Measurements from ENCODE around the gene TRMT2A. TPM values are rescaled to one million over a fixed set of nuclear protein-coding genes. Genes with fewer than 3 reads are reported as not detected.

TRMT2A gene
- total RNA-seq, 1 donor, result 28.7 TPM

DNA sequence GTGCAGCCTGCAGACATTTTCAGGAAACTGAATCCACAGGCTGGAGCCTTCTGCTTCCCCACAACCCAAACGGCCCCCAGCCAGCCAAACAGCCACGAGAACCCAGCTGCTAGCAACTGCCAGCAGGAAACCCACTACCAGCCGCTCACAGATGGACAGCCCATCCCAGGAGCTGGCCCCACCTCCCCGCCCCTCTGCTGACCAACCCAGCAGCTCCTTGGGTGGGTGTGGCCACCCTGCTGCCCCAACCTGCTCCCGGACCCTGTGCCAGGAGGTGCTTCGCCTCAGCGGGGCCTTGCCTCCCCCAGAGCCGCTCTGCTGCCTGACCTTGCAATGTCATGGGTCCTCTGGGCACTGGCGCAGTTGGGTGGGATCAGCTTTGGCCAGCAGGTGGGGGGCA lies 42.0 kb upstream of the TRMT2A start:
- TF ChIP-seq, protein P1, sequence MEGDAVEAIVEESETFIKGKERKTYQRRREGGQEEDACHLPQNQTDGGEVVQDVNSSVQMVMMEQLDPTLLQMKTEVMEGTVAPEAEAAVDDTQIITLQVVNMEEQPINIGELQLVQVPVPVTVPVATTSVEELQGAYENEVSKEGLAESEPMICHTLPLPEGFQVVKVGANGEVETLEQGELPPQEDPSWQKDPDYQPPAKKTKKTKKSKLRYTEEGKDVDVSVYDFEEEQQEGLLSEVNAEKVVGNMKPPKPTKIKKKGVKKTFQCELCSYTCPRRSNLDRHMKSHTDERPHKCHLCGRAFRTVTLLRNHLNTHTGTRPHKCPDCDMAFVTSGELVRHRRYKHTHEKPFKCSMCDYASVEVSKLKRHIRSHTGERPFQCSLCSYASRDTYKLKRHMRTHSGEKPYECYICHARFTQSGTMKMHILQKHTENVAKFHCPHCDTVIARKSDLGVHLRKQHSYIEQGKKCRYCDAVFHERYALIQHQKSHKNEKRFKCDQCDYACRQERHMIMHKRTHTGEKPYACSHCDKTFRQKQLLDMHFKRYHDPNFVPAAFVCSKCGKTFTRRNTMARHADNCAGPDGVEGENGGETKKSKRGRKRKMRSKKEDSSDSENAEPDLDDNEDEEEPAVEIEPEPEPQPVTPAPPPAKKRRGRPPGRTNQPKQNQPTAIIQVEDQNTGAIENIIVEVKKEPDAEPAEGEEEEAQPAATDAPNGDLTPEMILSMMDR (IDR thresholded peaks at IDR 0.05; ENCODE audit: insufficient read depth, low read length), result no peak
- H3K4me3 ChIP-seq (ENCODE audit: low read depth, low read length), result no peak overlapping the region
- no peak for DNase-seq (ENCODE audit: low read depth)

DNA sequence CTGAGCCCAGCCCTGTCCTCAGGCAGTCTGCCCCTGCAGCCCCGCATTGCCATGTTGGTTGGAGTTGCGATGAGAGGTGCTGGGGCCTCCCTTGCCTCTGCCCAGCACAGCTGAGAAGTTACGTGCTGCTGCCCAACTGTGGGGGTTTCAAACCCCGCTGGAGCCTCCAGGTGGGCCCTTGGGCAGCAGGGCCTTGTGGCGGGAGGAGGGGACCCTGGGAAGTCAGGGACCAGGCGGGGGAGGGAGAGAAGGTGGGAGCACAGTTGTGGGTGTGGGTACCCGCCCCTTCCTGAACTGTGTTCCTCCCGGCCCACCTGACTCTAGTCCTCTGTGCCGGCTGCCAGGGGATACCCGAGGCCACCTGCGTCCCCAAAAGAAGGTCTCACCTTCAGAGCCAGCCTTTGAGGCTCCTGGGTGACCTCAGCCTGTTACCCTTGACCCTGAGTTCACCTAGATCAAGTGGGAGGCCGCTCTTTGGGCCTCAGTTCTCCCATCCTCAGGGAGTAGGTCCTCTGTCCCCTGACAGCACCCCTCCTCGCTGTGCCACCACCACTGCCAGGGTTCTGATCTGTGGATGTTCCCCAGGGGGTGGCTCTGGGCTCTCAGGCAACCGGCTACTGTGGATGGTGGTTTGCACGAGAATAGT lies 41.5 kb upstream of the TRMT2A start:
- TF ChIP-seq, protein P1 (IDR thresholded peaks at IDR 0.05; ENCODE audit: insufficient read depth, low read length), result no peak
- H3K4me3 ChIP-seq (ENCODE audit: low read depth, low read length), result no peak overlapping the region
- DNase-seq (ENCODE audit: low read depth), result no peak

DNA sequence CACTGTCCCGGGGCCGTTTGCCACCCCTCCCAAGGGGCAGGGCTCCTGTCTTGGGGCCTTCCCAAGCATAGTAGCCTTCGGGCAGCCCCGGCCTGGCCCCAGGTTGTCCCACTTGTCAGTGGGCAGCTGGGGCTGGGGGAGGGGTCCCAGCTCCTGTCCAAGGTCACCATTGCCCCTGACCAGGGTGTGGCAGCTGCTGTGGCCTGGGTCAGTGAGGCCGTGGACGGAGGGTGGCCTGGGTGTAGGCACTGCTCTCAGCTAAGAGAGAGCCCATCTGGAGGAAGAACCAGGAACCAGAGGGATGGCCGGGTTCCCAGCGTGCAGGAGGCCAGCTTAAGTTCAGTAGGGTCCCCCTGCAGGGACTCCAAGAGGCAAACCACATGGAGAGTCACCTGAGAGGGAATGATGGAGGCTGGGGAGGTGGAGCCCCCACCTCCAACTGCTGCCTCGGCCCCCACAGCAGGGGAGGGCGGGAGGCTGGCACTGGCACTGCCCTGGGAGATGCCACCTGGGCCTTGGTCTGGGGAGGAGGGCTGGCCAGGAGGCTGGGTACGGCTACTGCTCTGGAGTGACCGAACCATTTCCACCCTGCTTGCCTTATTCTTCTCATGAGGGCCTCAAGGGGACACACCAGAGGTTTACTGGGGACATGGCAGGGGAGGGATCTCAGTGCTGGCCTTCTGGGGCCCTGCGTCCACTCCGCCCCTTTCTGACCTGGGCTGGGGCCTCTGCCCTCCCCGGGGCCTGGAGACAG lies 40.6 kb upstream of the TRMT2A start:
- DNase-seq (ENCODE audit: low read depth), result no peak
- H3K4me3 ChIP-seq (ENCODE audit: low read depth, low read length), result no peak overlapping the region
- TF ChIP-seq, protein P1 (IDR thresholded peaks at IDR 0.05; ENCODE audit: insufficient read depth, low read length), result no peak

DNA sequence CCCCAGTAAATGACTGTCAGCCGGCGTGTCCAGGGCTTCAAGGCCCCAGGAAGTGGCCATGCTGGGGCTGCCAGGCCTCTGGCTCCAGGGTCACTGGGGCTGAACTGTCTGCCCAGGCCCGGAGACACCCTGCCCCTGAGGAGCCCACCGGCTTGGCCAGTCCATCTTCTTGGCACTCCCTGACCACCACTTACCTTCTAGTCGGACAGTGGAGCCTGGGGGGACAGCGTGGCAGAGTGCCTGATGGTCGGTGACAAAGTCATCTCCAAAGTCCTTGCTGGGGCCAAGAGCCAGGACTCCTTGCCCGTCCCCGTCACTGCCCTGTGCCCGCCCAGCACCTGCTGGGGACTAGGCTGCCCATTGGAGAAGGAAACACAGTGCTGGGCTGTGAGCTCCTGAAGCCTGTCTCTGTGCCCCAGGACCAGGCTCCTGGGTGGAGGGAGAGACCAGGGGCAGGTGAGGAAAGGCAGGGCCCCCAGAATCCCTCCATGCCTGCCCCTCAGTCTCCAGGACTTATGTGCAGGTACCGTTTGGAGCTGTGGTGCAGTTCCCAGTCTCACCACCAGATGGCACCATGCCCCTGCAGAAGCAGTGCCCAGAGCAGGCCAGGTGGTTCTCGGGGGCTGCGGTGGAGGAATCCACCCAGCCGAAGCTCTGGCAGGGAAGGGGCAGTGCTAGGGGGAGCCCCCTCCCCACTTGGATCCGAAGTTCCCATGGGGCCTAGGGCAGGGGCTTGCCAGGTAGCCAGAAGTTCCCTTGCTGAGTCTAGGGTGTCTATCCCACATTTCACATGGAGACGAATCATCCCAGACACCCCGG lies 39.8 kb upstream of the TRMT2A start:
- TF ChIP-seq, protein P1 (IDR thresholded peaks at IDR 0.05; ENCODE audit: insufficient read depth, low read length), result peak; percentile 98
- DNase-seq (ENCODE audit: low read depth), result peak; percentile 73
- no peak overlapping the region for H3K4me3 ChIP-seq (ENCODE audit: low read depth, low read length)

DNA sequence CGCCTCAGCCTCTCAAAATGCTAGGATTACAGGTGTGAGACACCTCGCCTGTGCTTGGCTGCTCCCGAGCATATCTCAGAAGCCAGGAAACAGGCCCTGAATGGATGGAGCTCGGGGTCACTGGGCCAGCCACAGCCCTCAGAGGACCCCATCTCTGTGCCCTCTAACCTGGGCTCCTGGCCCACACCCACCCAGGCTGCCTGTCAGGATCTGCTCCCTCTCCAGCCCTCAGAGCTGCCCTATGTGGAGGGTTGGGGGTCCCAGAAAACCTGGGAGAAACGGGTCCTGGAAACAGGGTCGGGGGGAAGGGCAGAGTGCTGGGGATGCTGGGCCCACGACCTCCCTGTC lies 39.0 kb upstream of the TRMT2A start:
- H3K4me3 ChIP-seq (ENCODE audit: low read depth, low read length), result no peak overlapping the region
- no peak for DNase-seq (ENCODE audit: low read depth)
- TF ChIP-seq, protein P1 (IDR thresholded peaks at IDR 0.05; ENCODE audit: insufficient read depth, low read length), result no peak

DNA sequence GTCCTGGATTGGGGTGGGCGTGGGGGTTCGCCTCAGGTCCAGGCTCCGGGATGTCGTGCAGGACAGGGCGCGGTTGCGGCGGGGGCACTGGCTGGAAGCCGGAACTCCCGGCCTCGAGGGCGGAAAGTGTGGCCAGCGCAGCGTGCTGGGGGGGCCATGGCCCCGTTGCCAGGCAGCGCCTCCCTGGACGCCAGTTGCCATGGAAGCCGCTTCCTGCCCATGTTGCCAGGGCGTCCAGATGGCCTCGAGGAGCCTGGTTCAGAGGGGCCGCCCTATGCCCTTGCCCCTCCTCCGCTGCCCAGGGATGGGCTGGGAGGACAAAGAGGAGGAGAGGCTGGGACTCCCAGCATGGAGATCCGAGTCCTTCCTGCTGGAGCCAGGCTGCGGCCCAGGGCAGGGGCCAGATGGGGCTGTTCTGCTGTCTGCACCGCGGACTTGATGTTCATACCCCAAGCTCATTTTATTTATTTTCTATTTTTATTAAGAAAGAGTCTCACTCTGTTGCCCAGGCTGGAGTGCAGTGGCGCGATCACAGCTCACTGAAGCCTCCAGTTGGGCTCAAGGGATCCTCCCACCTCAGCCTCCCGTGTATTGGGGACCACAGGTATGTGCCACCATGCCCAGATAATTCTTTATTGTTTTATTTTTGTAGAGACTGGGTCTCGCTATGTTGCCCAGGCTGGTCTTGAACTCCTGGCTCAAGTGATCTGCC lies 38.5 kb upstream of the TRMT2A start:
- TF ChIP-seq, protein P1 (IDR thresholded peaks at IDR 0.05; ENCODE audit: insufficient read depth, low read length), result no peak
- peak overlapping the region; percentile 53 for H3K4me3 ChIP-seq (ENCODE audit: low read depth, low read length)
- DNase-seq (ENCODE audit: low read depth), result peak; percentile 39
